Heart left ventricle (tissue), 13 donors: ENCODE data around the gene ZG16B.

ENCODE experiments used
- CTCF ChIP-seq, 12 donors: fragments of 200-600 bp; sonication (generic) in 4 of 12; IDR thresholded peaks; one replicate each; pipeline versions ENCODE4 v1.5.0 to v1.8.0; 2018 to 2022; ENCODE audit warnings: antibody characterized with exemption in 12 of 12, mild to moderate bottlenecking in 5 of 12
- POLR2A ChIP-seq, 2 donors: fragments of 450-650 bp; IDR thresholded peaks; one replicate each; pipeline ENCODE4 v1.6.1; 2017; ENCODE audit warnings: antibody characterized with exemption in 2 of 2, mild to moderate bottlenecking in 2 of 2, moderate library complexity in 2 of 2
- donor health status: ischemic (EF 13 %, LVEDD 7.1; RV severe dilation, severe dysfunction).
- donor health status: DM: no; HTN: yes; CAD: no.
- donor health status: DM: no; HTN: no; CAD: no.
- donor health status: ischemic (EF 25% LVEDD 6.9; RV normal size, moderate dysfunction).
- donor health status: ischemic (EF 25% LVEDD 5.7; RV mildly dilated, moderate dysfunction).
- donor health status: ischemic (EF 35%, LVEDD 5.7; RV mildly dilated, moderate dysfunction).
- donor health status: nonischemic (EF 11% LVEDD 7.7; RV severe dilation, severe dysfunction).
- donor health status: DM: yes; HTN: yes; CAD: no.
- donor health status: PGD.
- donor health status: ischemic (EF 29% LVEDD 5.4; RV normal size, mild dysfunction).
- donor health status: nonischemic (EF 23%, LVEDD 6.1; RV moderate dilation, normal function).

- TF ChIP-seq CTCF (IDR thresholded peaks at IDR 0.05) = no peak
- TF ChIP-seq POLR2A (IDR thresholded peaks at IDR 0.05) = no peak
These were observed 25.4 kb upstream of the ZG16B start for GRCh38 chr16:2804728-2805127.
